ENCODE measurements around the gene LARP4.

- TF ChIP-seq CTCF (IDR thresholded peaks at IDR 0.05) (no peak), POLR2A (IDR thresholded peaks at IDR 0.05) (no peak)
Measured at GRCh38 chr12:50528800-50529199, 128.1 kb downstream of the LARP4 start.
